ENCODE measurements around the gene FLOT1. TPM values are rescaled to one million over a fixed set of nuclear protein-coding genes. Genes with fewer than 3 reads are reported as not detected.

Gene FLOT1
- total and polyA plus RNA-seq, 3 donors from 2014 or later = 84.1 to 169 (median 88.1) TPM

DNA sequence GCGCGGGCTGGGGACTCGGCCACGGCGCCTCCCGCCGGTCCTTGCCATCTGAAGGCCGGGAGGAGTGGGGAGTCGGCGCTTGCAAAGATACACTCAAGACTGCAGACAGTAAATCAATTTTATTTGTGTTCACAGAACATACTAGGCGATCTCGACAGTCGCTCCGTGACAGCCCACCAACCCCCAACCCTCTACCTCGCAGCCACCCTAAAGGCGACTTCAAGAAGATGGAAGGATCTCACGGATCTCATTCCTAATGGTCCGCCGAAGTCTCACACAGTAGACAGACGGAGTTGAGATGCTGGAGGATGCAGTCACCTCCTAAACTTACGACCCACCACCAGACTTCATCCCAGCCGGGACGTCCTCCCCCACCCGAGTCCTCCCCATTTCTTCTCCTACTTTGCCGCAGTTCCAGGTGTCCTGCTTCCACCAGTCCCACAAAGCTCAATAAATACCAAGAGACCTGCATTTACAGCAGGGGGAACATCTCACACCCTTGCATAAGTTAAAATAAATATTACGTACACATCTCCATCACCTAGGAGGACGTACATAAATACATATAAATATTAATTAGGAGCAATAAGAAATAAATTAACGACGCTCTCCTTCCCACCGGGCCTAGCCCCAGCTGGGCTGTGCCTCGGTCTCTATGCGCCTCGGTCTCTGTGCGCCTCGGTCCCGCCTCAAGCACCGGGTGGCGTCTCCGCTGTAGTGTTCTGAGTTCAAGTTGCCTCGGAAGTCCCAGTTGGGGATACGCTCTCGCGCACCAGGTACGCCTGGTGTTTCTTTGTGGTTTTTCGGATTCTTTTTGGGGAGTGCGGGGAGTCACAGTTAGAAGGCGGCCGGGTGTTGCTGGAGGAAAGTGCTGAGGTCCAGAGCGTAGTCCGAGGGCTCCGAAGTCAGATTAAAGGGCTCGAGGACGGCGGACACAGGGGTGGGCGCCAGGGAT, 889 bp upstream of the FLOT1 start:
- no peak for TF ChIP-seq POLR2A (IDR thresholded peaks at IDR 0.05)
- TF ChIP-seq, protein P1, sequence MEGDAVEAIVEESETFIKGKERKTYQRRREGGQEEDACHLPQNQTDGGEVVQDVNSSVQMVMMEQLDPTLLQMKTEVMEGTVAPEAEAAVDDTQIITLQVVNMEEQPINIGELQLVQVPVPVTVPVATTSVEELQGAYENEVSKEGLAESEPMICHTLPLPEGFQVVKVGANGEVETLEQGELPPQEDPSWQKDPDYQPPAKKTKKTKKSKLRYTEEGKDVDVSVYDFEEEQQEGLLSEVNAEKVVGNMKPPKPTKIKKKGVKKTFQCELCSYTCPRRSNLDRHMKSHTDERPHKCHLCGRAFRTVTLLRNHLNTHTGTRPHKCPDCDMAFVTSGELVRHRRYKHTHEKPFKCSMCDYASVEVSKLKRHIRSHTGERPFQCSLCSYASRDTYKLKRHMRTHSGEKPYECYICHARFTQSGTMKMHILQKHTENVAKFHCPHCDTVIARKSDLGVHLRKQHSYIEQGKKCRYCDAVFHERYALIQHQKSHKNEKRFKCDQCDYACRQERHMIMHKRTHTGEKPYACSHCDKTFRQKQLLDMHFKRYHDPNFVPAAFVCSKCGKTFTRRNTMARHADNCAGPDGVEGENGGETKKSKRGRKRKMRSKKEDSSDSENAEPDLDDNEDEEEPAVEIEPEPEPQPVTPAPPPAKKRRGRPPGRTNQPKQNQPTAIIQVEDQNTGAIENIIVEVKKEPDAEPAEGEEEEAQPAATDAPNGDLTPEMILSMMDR (IDR thresholded peaks at IDR 0.05) = no peak
- no peaks in the 10 kb centered on the region for H3K9me3 ChIP-seq
- 15 to 23% methylated on average over 39 to 54 of the region's 55 CpGs for WGBS, 2 donors
- intact Hi-C loops (cut with DNase I; ENCODE audit: low total_unique reads) = no loop called here
- peak; percentile 42 for DNase-seq
- no peaks in the 10 kb centered on the region for H3K36me3 ChIP-seq (ENCODE audit: low read depth, missing control alignments)
- H3K4me1 ChIP-seq = peaks cover 21% of the 10 kb centered on the region
- H3K4me3 ChIP-seq = peak overlapping the region; percentile 82 to 86
- no peaks in the 10 kb centered on the region for H3K27me3 ChIP-seq
- peak overlapping the region; percentile 84 to 94 for H3K27ac ChIP-seq

DNA sequence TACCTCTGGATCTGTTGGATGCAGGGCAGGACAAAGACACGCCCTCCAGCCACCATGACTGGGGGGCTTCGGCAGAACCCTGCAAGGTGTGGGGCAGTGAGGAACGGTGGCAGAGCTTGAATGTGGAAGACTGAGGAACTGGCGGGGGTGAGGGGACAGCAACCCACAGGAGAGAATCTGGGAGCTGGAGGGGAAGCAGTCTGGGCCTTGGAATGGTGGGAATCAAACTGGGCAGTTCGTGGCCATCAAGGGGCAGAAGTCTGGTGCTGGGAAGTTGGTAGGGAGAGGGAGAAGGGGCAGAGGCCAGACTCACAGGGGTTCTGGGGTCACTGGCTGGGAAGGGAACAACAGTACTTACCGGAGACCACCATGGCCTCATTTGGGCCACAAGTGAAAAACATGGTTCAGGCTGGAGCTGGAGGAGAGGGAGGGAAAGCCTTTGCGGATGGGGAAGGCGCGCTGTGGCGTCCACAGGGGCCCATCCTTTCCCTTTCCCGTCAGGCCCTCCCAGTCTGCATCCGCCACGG, 635 bp downstream of the FLOT1 start:
- Histone ChIP-seq H3K9me3 (no peaks in the 10 kb centered on the region), H3K36me3 (ENCODE audit: low read depth, missing control alignments) (no peaks in the 10 kb centered on the region), H3K27me3 (no peaks in the 10 kb centered on the region), H3K27ac (peak overlapping the region; percentile 84 to 94), H3K4me1 (peaks cover 21% of the 10 kb centered on the region), H3K4me3 (peak overlapping the region; percentile 82 to 86)
- WGBS, 2 donors = 7% methylated on average over 13 of the region's 13 CpGs
- TF ChIP-seq, protein P1 (IDR thresholded peaks at IDR 0.05) = no peak
- TF ChIP-seq POLR2A (IDR thresholded peaks at IDR 0.05) = no peak
- intact Hi-C loops (cut with DNase I; ENCODE audit: low total_unique reads) = no loop called here
- no peak for DNase-seq

DNA sequence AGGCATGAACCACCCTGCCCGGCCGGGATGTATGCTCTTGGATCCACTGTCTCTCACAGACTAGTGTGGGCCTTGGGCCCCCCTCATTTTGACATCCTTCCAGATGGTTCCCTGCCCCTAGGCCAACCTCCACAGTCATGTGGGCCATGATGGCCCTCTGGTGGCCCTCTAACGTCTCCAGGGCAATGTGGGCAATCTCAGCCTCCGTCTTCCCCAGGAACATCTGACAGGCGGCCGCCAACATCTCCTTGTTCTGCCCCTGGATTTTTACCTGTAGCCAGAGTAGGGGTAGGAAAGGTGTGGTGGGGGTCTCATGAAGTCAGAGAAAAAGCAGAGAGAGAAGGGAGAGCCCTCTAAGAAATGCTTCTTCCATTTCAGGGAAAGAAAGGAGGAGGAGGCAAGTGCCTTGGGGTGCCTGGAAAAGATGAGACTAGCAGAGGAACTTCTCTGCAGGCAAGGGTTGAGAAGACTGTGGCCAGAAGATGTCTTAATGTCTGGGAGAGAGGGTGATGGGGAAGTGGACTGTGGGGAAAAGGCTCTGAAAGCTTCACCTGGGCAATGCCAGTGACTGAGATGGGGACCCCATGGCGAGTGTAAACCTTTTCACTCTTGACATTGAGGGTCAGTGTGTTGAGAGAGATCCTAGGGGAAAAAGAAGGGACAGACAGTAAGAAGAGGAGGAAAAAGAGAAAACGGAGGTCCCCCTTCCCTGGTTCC, 1.3 kb downstream of the FLOT1 start:
- Histone ChIP-seq H3K4me1 (peaks cover 21% of the 10 kb centered on the region), H3K9me3 (no peaks in the 10 kb centered on the region), H3K27me3 (no peaks in the 10 kb centered on the region), H3K4me3 (peak overlapping the region; percentile 82 to 86), H3K36me3 (ENCODE audit: low read depth, missing control alignments) (no peaks in the 10 kb centered on the region), H3K27ac (peak overlapping the region; percentile 84 to 94)
- no peak for DNase-seq
- intact Hi-C loops (cut with DNase I; ENCODE audit: low total_unique reads) = no loop called here
- WGBS, 2 donors = 74 to 76% methylated on average over 8 of the region's 8 CpGs
- TF ChIP-seq, protein P1 (IDR thresholded peaks at IDR 0.05) = no peak
- TF ChIP-seq POLR2A (IDR thresholded peaks at IDR 0.05) = no peak

DNA sequence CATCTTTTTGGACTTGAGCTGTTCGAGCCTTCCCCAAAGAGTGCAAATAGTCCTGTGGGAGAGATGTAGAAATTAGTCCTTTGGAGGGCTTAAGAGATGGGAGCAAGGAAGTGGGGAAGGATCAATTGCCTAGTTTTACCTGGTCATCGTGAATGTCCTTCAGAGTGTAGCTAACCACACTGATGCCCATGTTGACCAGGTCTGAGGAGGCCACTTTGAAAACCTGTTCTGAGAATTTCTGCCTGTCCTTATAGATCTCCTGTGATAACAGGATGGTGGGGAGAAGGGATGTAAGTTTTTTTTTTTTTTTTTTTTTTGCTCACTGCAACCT, 2.0 kb downstream of the FLOT1 start:
- no peak for DNase-seq
- H3K4me3 ChIP-seq = no peak overlapping the region
- no peaks in the 10 kb centered on the region for H3K36me3 ChIP-seq (ENCODE audit: low read depth, missing control alignments)
- WGBS, 2 donors = 82 to 96% methylated on average over 2 of the region's 2 CpGs
- H3K27me3 ChIP-seq = no peaks in the 10 kb centered on the region
- H3K9me3 ChIP-seq = no peaks in the 10 kb centered on the region
- TF ChIP-seq POLR2A (IDR thresholded peaks at IDR 0.05) = no peak
- TF ChIP-seq, protein P1 (IDR thresholded peaks at IDR 0.05) = no peak
- H3K4me1 ChIP-seq = peaks cover 21% of the 10 kb centered on the region
- H3K27ac ChIP-seq = no peak overlapping the region
- intact Hi-C loops (cut with DNase I; ENCODE audit: low total_unique reads) = no loop called here
